ENCODE data around the gene DZIP1.
A peak's percentile ranks its signal among the peaks of the same experiment; 100 is the strongest.

Gene DZIP1

GRCh38 chr13:95540888-95541287, 103.6 kb downstream of the DZIP1 start:
- DNase-seq: no peak

GRCh38 chr13:95536632-95537241, 107.8 kb downstream of the DZIP1 start:
- peak; percentile 28 for DNase-seq

- peak; percentile 68 for DNase-seq
Observed at GRCh38 chr13:95535243-95535642, 109.3 kb downstream of the DZIP1 start.

GRCh38 chr13:95533545-95534160, 110.9 kb downstream of the DZIP1 start:
- DNase-seq: no peak

GRCh38 chr13:95530178-95530577, 114.3 kb downstream of the DZIP1 start:
- DNase-seq: peak; percentile 11

All from fibroblast of skin of right quadriceps (primary cell).